A549 (cell line): ENCODE results near the gene BICC1.

Experiments used
- HDAC2 ChIP-seq: fragments of 200-600 bp; sonication (generic); IDR thresholded peaks from 2 replicates; pipeline ENCODE4 v1.6.1; 2016
- SREBF2 ChIP-seq: fragments of 450-650 bp; IDR thresholded peaks from 2 replicates; pipeline ENCODE4 v1.6.1; 2014; ENCODE audit warnings: mild to moderate bottlenecking, moderate library complexity
- TF ChIP-seq, protein P1 (sequence below): fragments of >200 bp; sonication (Bioruptor Twin); formaldehyde crosslinking; IDR thresholded peaks from 3 replicates; pipeline ENCODE4 v1.5.1; 2016

DNA sequence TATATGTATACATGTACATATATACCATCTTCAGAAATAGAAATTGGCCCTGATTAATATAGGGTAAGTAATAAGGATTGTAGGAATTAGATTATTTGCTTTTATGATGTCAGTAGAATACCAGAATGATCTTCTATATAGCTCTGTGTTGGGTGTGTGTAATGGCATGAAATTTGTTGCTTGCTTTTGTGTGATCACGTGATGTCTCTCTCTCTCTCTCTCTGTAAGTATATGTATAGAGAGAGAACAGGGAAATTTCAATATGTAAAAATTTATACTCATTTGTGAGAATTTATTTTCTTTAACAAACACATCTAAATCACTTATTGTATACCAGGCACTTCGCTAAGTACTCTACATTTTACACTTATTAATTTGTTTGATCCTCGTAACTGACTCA is 272.7 kb downstream of the BICC1 start:
- TF ChIP-seq, protein P1, sequence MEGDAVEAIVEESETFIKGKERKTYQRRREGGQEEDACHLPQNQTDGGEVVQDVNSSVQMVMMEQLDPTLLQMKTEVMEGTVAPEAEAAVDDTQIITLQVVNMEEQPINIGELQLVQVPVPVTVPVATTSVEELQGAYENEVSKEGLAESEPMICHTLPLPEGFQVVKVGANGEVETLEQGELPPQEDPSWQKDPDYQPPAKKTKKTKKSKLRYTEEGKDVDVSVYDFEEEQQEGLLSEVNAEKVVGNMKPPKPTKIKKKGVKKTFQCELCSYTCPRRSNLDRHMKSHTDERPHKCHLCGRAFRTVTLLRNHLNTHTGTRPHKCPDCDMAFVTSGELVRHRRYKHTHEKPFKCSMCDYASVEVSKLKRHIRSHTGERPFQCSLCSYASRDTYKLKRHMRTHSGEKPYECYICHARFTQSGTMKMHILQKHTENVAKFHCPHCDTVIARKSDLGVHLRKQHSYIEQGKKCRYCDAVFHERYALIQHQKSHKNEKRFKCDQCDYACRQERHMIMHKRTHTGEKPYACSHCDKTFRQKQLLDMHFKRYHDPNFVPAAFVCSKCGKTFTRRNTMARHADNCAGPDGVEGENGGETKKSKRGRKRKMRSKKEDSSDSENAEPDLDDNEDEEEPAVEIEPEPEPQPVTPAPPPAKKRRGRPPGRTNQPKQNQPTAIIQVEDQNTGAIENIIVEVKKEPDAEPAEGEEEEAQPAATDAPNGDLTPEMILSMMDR, result no peak
- TF ChIP-seq HDAC2, result no peak
- no peak for TF ChIP-seq SREBF2
